Liver (tissue), 9 donors: ENCODE measurements around the gene FALEC. TPM values are rescaled to one million over a fixed set of nuclear protein-coding genes. Genes with fewer than 3 reads are reported as not detected.

ENCODE experiments used
- DNase-seq: peaks from one replicate; pipeline ENCODE4 v3.0.0-alpha.2; 2017; ENCODE audit warnings: low spot score
- H3K27ac ChIP-seq, 2 donors: one replicate each; pipeline ENCODE4 v1.7.0; 2013; ENCODE audit warnings: inconsistent platforms in 2 of 2, low read length in 2 of 2, control low read depth in 1 of 2, low read depth in 1 of 2, mild to moderate bottlenecking in 1 of 2
- H3K27me3 ChIP-seq, 4 donors: one replicate each; pipeline versions ENCODE4 v1.6.1 to v1.7.0; 2013; ENCODE audit warnings: low read length in 3 of 4, inconsistent platforms in 1 of 4, mild to moderate bottlenecking in 1 of 4, moderate library complexity in 1 of 4; ENCODE audit not compliant: control insufficient read depth in 4 of 4, insufficient read depth in 4 of 4
- H3K36me3 ChIP-seq, 4 donors: one replicate each; pipeline versions ENCODE4 v1.6.1 to v1.7.0; 2013; ENCODE audit warnings: low read length in 3 of 4, mild to moderate bottlenecking in 3 of 4, low read depth in 1 of 4, moderate library complexity in 1 of 4; ENCODE audit not compliant: control insufficient read depth in 4 of 4, insufficient read depth in 3 of 4
- H3K4me1 ChIP-seq, 4 donors: one replicate each; pipeline versions ENCODE4 v1.6.1 to v1.7.0; 2013; ENCODE audit warnings: low read length in 3 of 4, mild to moderate bottlenecking in 3 of 4, moderate library complexity in 1 of 4; ENCODE audit not compliant: control insufficient read depth in 4 of 4, insufficient read depth in 4 of 4
- H3K4me3 ChIP-seq, 3 donors: one replicate each; pipeline versions ENCODE4 v1.6.1 to v1.7.0; 2013; ENCODE audit warnings: low read length in 3 of 3, control low read depth in 1 of 3, low read depth in 1 of 3, mild to moderate bottlenecking in 1 of 3
- H3K9ac ChIP-seq, 2 donors: one replicate each; pipeline ENCODE4 v1.7.0; 2013; ENCODE audit warnings: low read length in 2 of 2, mild to moderate bottlenecking in 2 of 2, moderate library complexity in 2 of 2, control low read depth in 1 of 2, low read depth in 1 of 2
- H3K9me3 ChIP-seq, 4 donors: one replicate each; pipeline versions ENCODE4 v1.6.1 to v1.7.0; 2013; ENCODE audit warnings: low read length in 3 of 4; ENCODE audit not compliant: control insufficient read depth in 4 of 4
- EGR1 ChIP-seq, 2 donors: IDR thresholded peaks; 2 replicates each; pipeline ENCODE4 v1.6.1; 2016 to 2018; ENCODE audit warnings: antibody characterized with exemption in 2 of 2, low read depth in 2 of 2
- FOXA1 ChIP-seq: IDR thresholded peaks from 2 replicates; pipeline ENCODE4 v1.6.1; 2016; ENCODE audit warnings: antibody characterized with exemption
- FOXA2 ChIP-seq: IDR thresholded peaks from 2 replicates; pipeline ENCODE4 v1.6.1; 2016; ENCODE audit warnings: antibody characterized with exemption
- GABPA ChIP-seq, 2 donors: IDR thresholded peaks in 1 of 2; conservative IDR thresholded peaks in 1 of 2; 2 replicates each; pipeline ENCODE4 v1.6.1; 2016; ENCODE audit warnings: antibody characterized with exemption in 2 of 2, mild to moderate bottlenecking in 1 of 2, moderate library complexity in 1 of 2
- HNF4A ChIP-seq, 2 donors: conservative IDR thresholded peaks; 2 replicates each; pipeline ENCODE4 v1.6.1; 2016; ENCODE audit warnings: antibody characterized with exemption in 2 of 2, mild to moderate bottlenecking in 2 of 2
- HNF4G ChIP-seq: IDR thresholded peaks from 2 replicates; pipeline ENCODE4 v1.6.1; 2016; ENCODE audit warnings: antibody characterized with exemption
- JUND ChIP-seq, 2 donors: IDR thresholded peaks; 2 replicates each; pipeline ENCODE4 v1.6.1; 2016; ENCODE audit warnings: antibody characterized with exemption in 2 of 2
- NR2F2 ChIP-seq: IDR thresholded peaks from 2 replicates; pipeline ENCODE4 v1.6.1; 2016; ENCODE audit warnings: antibody characterized with exemption
- RAD21 ChIP-seq, 2 donors: IDR thresholded peaks; 2 replicates each; pipeline ENCODE4 v1.6.1; 2016; ENCODE audit warnings: antibody characterized with exemption in 2 of 2, mild to moderate bottlenecking in 2 of 2
- RXRA ChIP-seq, 2 donors: IDR thresholded peaks; 2 replicates each; pipeline ENCODE4 v1.6.1; 2017 to 2018; ENCODE audit warnings: antibody characterized with exemption in 2 of 2, mild to moderate bottlenecking in 1 of 2
- SP1 ChIP-seq: IDR thresholded peaks from 2 replicates; pipeline ENCODE4 v1.6.1; 2018; ENCODE audit warnings: antibody characterized with exemption, mild to moderate bottlenecking
- YY1 ChIP-seq: IDR thresholded peaks from 2 replicates; pipeline ENCODE4 v1.6.1; 2016; ENCODE audit warnings: antibody characterized with exemption, mild to moderate bottlenecking
- WGBS: extraction: QIAGEN DNeasy Blood & Tissue Kit; methylation state at CpG from one replicate; pipeline ENCODE4 v1.1.7; 2013; 5-methylcytosine and 5-hydroxymethylcytosine counted together
- polyA plus RNA-seq, 2 donors: library from polyadenylated mRNA; stranded (reverse) in 1 of 2; unstranded in 1 of 2; fragments of 200-250 nt in 1 of 2; fragments of >200 nt in 1 of 2; fragmentation: Nextera tagmentation in 1 of 2; extraction: Ambion mirVana in 1 of 2; gene quantifications; one replicate each; pipeline versions ENCODE4 v1.2.1 to v1.2.3, GENCODE V29; 2013 to 2015
- total RNA-seq, 2 donors: library from RNA; depleted of rRNA; stranded (reverse); fragments of >200 nt; gene quantifications; one replicate each; pipeline ENCODE4 v1.2.3, GENCODE V29; 2014
- TF ChIP-seq, protein P1 (sequence below): IDR thresholded peaks from 2 replicates; pipeline ENCODE4 v1.6.1; 2016; ENCODE audit warnings: antibody characterized with exemption, mild to moderate bottlenecking
- TF ChIP-seq, protein P2 (sequence below): IDR thresholded peaks from 2 replicates; pipeline ENCODE4 v1.6.1; 2016; ENCODE audit warnings: antibody characterized with exemption
- TF ChIP-seq, protein P3 (sequence below): fragments of 150-350 bp; IDR thresholded peaks from 2 replicates; pipeline ENCODE4 v1.5.1; 2017; ENCODE audit warnings: improper control_type of control experiment, low read depth, low read length; ENCODE audit not compliant: missing input control
- TF ChIP-seq, protein P4 (sequence below): IDR thresholded peaks from 2 replicates; pipeline ENCODE4 v1.6.1; 2016; ENCODE audit warnings: antibody characterized with exemption
- TF ChIP-seq, protein P5 (sequence below): IDR thresholded peaks from 2 replicates; pipeline ENCODE4 v1.6.1; 2016; ENCODE audit warnings: antibody characterized with exemption
- donor health status: healthy.
- donor health status: healthy.
- donor health status: healthy.
- donor health status: healthy.
- donor health status: healthy.

The FALEC gene
- total and polyA plus RNA-seq, 4 donors, result not detected

DNA sequence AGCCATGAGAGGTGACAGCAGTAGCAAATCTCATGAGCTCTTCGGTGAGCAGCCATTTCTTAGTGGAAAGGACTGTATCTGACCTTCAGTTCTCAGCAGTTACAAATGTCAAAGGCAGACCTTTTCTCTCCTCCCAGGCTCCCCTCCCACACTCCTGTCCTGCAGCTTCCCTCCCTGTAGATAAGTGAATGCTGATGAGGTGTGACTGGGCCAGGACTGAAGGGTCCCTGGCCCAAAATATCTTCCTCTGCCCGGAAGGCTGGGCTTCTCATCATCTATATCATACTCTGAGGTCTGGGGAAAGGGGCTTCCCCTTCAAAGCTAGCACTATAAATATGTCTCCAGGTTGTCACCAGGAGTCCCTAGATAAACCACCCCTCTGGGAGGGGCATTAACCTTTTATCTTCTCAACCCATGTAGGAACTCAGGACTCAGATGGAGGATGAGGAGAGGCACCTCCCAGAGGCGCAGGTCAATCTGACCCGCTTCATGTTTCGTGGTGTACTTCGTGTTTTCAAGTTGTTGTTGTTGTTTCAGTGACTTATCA lies 30.0 kb downstream of the FALEC start:
- Histone ChIP-seq H3K9me3 (no peaks in the 10 kb centered on the region), H3K4me1 (peaks cover 5 to 25% (median 10%) of the 10 kb centered on the region in 4 donors), H3K9ac (no peak overlapping the region), H3K27me3 (no peaks in the 10 kb centered on the region), H3K27ac (no peak overlapping the region), H3K4me3 (no peak overlapping the region), H3K36me3 (no peaks in the 10 kb centered on the region)
- TF ChIP-seq RXRA (IDR thresholded peaks at IDR 0.05) (no peak), GABPA (IDR thresholded peaks at IDR 0.05 in 1 of 2, conservative IDR thresholded peaks at IDR 0.05 in 1 of 2) (no peak), HNF4A (conservative IDR thresholded peaks at IDR 0.05) (no peak), FOXA2 (no peak), RAD21 (IDR thresholded peaks at IDR 0.05) (no peak), SP1 (no peak), NR2F2 (no peak), FOXA1 (no peak), HNF4G (no peak), JUND (IDR thresholded peaks at IDR 0.05) (no peak), EGR1 (IDR thresholded peaks at IDR 0.05; ENCODE audit: low read depth in 2 of 2) (no peak), YY1 (no peak)
- TF ChIP-seq, protein P1, sequence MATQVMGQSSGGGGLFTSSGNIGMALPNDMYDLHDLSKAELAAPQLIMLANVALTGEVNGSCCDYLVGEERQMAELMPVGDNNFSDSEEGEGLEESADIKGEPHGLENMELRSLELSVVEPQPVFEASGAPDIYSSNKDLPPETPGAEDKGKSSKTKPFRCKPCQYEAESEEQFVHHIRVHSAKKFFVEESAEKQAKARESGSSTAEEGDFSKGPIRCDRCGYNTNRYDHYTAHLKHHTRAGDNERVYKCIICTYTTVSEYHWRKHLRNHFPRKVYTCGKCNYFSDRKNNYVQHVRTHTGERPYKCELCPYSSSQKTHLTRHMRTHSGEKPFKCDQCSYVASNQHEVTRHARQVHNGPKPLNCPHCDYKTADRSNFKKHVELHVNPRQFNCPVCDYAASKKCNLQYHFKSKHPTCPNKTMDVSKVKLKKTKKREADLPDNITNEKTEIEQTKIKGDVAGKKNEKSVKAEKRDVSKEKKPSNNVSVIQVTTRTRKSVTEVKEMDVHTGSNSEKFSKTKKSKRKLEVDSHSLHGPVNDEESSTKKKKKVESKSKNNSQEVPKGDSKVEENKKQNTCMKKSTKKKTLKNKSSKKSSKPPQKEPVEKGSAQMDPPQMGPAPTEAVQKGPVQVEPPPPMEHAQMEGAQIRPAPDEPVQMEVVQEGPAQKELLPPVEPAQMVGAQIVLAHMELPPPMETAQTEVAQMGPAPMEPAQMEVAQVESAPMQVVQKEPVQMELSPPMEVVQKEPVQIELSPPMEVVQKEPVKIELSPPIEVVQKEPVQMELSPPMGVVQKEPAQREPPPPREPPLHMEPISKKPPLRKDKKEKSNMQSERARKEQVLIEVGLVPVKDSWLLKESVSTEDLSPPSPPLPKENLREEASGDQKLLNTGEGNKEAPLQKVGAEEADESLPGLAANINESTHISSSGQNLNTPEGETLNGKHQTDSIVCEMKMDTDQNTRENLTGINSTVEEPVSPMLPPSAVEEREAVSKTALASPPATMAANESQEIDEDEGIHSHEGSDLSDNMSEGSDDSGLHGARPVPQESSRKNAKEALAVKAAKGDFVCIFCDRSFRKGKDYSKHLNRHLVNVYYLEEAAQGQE, result no peak
- TF ChIP-seq, protein P2, sequence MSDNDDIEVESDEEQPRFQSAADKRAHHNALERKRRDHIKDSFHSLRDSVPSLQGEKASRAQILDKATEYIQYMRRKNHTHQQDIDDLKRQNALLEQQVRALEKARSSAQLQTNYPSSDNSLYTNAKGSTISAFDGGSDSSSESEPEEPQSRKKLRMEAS, result no peak
- TF ChIP-seq, protein P3, sequence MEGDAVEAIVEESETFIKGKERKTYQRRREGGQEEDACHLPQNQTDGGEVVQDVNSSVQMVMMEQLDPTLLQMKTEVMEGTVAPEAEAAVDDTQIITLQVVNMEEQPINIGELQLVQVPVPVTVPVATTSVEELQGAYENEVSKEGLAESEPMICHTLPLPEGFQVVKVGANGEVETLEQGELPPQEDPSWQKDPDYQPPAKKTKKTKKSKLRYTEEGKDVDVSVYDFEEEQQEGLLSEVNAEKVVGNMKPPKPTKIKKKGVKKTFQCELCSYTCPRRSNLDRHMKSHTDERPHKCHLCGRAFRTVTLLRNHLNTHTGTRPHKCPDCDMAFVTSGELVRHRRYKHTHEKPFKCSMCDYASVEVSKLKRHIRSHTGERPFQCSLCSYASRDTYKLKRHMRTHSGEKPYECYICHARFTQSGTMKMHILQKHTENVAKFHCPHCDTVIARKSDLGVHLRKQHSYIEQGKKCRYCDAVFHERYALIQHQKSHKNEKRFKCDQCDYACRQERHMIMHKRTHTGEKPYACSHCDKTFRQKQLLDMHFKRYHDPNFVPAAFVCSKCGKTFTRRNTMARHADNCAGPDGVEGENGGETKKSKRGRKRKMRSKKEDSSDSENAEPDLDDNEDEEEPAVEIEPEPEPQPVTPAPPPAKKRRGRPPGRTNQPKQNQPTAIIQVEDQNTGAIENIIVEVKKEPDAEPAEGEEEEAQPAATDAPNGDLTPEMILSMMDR, result no peak
- TF ChIP-seq, protein P4, sequence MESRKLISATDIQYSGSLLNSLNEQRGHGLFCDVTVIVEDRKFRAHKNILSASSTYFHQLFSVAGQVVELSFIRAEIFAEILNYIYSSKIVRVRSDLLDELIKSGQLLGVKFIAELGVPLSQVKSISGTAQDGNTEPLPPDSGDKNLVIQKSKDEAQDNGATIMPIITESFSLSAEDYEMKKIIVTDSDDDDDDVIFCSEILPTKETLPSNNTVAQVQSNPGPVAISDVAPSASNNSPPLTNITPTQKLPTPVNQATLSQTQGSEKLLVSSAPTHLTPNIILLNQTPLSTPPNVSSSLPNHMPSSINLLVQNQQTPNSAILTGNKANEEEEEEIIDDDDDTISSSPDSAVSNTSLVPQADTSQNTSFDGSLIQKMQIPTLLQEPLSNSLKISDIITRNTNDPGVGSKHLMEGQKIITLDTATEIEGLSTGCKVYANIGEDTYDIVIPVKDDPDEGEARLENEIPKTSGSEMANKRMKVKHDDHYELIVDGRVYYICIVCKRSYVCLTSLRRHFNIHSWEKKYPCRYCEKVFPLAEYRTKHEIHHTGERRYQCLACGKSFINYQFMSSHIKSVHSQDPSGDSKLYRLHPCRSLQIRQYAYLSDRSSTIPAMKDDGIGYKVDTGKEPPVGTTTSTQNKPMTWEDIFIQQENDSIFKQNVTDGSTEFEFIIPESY, result no peak
- TF ChIP-seq, protein P5, sequence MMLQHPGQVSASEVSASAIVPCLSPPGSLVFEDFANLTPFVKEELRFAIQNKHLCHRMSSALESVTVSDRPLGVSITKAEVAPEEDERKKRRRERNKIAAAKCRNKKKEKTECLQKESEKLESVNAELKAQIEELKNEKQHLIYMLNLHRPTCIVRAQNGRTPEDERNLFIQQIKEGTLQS, result no peak
- WGBS, result 90% methylated on average over 6 of the region's 6 CpGs
- DNase-seq, result peak; percentile 38
